Activated CD4-positive, CD25-positive, alpha-beta regulatory T cell (primary cell): ENCODE measurements around the gene LIPC.
A peak's percentile ranks its signal among the peaks of the same experiment; 100 is the strongest.

ENCODE experiments used
- DNase-seq, 4 experiments: peaks; one replicate each; lab custom pipeline; 2025; lab: John Stamatoyannopoulos, UW

LIPC gene

GRCh38 chr15:58431221-58432149 is at the start of gene LIPC:
TSS of gene LIPC (plus strand) at chr15:58431991. CDS start at chr15:58432033, 42 bp downstream.
- no peak for DNase-seq

- peak in 1 of 4 experiments; percentile 9 for DNase-seq
These were observed 47.9 kb upstream of the LIPC start for GRCh38 chr15:58383876-58384275.

- no peak for DNase-seq
These were observed 47.1 kb upstream of the LIPC start for GRCh38 chr15:58384667-58385066.

- no peak for DNase-seq
These were observed 45.7 kb upstream of the LIPC start for GRCh38 chr15:58386081-58386480.

- DNase-seq = no peak
These were observed 45.1 kb upstream of the LIPC start for GRCh38 chr15:58386641-58387040.

GRCh38 chr15:58387130-58387529 is 44.7 kb upstream of the LIPC start:
- no peak for DNase-seq

- no peak for DNase-seq
These were observed 43.6 kb upstream of the LIPC start for GRCh38 chr15:58388211-58388610.

GRCh38 chr15:58390118-58390517 is 41.7 kb upstream of the LIPC start:
- DNase-seq = no peak

GRCh38 chr15:58390655-58391054 is 41.1 kb upstream of the LIPC start:
- no peak for DNase-seq

GRCh38 chr15:58391088-58391487 is 40.7 kb upstream of the LIPC start:
- no peak for DNase-seq

GRCh38 chr15:58392141-58392540 is 39.6 kb upstream of the LIPC start:
- no peak for DNase-seq

- DNase-seq = no peak
These were observed 39.1 kb upstream of the LIPC start for GRCh38 chr15:58392611-58393161.

GRCh38 chr15:58393241-58393662 is 38.5 kb upstream of the LIPC start:
- no peak for DNase-seq

GRCh38 chr15:58396181-58396580 is 35.6 kb upstream of the LIPC start:
- DNase-seq = no peak

- DNase-seq = no peak
These were observed 33.7 kb upstream of the LIPC start for GRCh38 chr15:58398071-58398470.

GRCh38 chr15:58398643-58399042 is 33.1 kb upstream of the LIPC start:
- no peak for DNase-seq

- no peak for DNase-seq
These were observed 32.1 kb upstream of the LIPC start for GRCh38 chr15:58399739-58400138.

GRCh38 chr15:58401276-58401675 is 30.5 kb upstream of the LIPC start:
- DNase-seq = no peak

GRCh38 chr15:58401991-58402649 is 29.7 kb upstream of the LIPC start:
- no peak for DNase-seq

GRCh38 chr15:58403581-58403980 is 28.2 kb upstream of the LIPC start:
- no peak for DNase-seq

- no peak for DNase-seq
These were observed 27.8 kb upstream of the LIPC start for GRCh38 chr15:58404020-58404419.

GRCh38 chr15:58404722-58405121 is 27.1 kb upstream of the LIPC start:
- DNase-seq = no peak

GRCh38 chr15:58405865-58406264 is 25.9 kb upstream of the LIPC start:
- DNase-seq = no peak
